Subcutaneous adipose tissue (tissue), 4 donors: Measurements from ENCODE around the gene CYB5R4. TPM values are rescaled to one million over a fixed set of nuclear protein-coding genes. Genes with fewer than 3 reads are reported as not detected.

Experiments
- total RNA-seq, 4 donors: library from RNA; depleted of rRNA; stranded (reverse); fragments of >200 nt; gene quantifications; one replicate each; pipeline ENCODE4 v1.1.0, GENCODE V29; 2016
- TF ChIP-seq, protein P1 (sequence below): fragments of 450-650 bp; IDR thresholded peaks from one replicate; pipeline ENCODE4 v1.5.1; 2016; ENCODE audit warnings: low read depth, mild to moderate bottlenecking, control low read depth, antibody characterized with exemption, moderate library complexity

The CYB5R4 gene
- total RNA-seq, 4 donors from 2014 or later = 4.3 to 21.6 (median 10.1) TPM

DNA sequence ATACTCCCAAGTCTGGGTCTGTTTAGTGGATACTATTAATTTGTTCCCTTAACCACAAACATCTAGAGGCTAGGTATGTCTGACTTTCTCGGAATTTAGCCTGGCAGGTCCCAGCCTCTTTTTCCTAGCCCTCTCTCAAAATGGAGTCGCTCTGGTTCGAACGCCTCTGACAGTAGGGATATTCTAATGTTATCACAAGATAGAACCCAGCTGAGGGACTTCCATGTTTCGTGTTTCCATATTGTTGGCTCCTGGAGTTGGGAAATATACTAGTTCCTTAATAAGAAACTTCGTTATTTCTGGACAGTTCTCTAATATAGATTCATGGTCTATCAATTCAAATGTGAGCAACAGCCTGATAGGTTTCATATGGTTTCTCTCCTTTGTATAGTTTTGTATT lies 16.4 kb downstream of the CYB5R4 start:
- TF ChIP-seq, protein P1, sequence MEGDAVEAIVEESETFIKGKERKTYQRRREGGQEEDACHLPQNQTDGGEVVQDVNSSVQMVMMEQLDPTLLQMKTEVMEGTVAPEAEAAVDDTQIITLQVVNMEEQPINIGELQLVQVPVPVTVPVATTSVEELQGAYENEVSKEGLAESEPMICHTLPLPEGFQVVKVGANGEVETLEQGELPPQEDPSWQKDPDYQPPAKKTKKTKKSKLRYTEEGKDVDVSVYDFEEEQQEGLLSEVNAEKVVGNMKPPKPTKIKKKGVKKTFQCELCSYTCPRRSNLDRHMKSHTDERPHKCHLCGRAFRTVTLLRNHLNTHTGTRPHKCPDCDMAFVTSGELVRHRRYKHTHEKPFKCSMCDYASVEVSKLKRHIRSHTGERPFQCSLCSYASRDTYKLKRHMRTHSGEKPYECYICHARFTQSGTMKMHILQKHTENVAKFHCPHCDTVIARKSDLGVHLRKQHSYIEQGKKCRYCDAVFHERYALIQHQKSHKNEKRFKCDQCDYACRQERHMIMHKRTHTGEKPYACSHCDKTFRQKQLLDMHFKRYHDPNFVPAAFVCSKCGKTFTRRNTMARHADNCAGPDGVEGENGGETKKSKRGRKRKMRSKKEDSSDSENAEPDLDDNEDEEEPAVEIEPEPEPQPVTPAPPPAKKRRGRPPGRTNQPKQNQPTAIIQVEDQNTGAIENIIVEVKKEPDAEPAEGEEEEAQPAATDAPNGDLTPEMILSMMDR = no peak

DNA sequence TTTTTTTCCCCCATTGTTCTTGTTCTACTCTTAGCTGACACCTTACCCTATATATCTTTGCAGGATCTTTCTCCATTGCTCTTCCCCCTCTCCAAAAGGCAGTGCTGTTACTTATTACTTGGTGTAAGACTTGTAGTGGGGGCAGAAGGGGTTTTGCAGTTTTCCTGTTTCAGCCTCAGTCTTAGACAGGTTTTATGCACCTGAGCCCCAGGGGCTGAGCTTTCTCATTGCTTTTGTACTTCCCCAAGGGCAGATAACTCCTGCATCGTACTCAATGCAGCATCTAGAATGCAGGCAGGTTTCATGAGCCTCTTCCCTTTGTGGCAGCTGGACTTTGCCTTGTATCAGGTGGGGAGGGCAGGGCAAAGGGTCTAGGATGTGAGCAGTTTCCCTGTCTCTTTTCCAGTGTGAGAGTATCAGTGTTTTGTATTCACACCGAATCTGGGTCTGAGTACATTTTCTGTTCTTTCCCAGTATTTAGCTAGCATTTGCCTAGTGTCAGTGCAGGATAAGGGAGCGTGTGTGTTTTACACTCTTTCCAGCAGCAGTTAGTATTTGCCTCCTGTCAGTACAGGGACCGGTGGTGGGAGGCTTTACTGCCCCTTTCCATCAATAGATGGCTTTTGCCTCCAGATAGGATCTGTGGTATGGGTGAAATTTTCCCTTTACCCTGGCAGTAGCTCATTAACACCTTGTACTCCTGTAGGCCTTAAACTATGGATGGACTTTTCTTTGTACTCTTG lies 19.6 kb downstream of the CYB5R4 start:
- TF ChIP-seq, protein P1 = no peak

DNA sequence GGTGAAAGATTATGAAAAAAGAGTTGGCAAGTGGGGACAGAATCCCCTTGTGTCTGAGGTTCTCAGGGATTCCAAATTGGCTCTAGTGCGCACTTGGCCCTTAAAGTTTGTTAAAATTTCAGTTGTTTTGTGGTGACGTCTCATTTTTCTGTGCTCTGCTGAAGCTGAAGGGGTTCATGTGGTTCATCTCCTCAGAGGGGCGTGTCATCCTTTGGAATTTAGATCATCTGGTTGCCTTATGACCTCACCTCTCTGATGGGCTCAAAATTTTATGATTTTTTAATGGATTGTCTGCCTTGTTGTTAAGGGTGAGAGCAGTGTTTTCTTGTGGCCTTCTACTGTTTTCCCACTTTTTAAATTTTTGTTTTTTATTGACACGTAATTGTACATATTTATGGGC lies 20.3 kb downstream of the CYB5R4 start:
- TF ChIP-seq, protein P1 = no peak

DNA sequence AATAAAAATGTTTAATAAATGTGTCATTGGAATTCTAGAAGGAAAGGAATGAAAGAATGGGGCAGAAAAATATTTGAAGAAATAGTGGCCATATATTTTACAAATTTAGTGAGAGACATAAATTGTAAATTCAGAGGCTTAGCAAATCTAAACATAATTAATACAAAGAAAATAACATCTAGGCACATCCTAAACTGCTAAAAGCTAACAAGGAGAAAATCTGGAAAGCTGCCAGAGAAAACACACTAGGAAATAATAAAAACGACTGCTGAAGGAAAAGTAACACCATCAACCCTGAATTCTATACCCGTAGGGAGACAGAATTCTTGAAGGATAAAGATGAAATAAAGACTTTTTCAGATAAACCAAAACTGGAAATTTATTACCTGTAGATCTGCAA lies 23.8 kb downstream of the CYB5R4 start:
- TF ChIP-seq, protein P1 = no peak

DNA sequence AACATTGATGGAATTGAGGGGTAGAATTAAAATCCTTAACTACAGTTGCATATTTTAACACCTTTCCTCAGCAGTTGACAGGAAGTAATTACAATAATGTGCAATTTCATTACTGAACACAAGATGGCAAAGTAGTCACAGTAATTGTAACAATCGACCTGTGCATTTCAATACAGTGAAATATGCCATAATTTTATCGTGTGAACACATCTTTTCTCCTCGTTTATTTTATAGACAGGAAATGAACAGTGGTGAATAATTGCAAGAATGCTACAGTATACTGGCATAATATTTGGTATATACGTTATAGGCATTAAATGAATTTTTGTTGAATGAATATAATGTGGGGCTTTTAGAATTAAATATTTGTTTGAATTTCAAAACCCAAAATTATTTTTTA lies 25.0 kb downstream of the CYB5R4 start:
- TF ChIP-seq, protein P1 = no peak

DNA sequence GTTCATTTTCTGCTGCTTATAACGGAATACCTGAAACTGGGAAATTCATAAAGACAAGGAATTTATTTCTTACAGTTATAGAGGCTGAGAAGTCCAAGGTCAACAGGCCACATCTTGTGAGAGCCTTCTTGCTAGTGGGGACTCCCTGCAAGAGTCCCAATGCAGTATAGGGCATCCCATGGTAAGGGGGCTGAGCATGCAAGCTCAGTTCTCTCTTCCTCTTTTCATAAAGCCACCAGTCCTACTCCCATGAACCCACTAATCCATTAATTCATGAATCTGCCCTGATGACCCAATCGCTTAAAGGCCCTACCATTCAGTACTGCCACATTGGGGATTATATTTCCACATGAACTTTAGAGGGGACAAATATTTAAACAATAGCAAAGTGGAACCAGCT lies 26.5 kb downstream of the CYB5R4 start:
- TF ChIP-seq, protein P1 = no peak

DNA sequence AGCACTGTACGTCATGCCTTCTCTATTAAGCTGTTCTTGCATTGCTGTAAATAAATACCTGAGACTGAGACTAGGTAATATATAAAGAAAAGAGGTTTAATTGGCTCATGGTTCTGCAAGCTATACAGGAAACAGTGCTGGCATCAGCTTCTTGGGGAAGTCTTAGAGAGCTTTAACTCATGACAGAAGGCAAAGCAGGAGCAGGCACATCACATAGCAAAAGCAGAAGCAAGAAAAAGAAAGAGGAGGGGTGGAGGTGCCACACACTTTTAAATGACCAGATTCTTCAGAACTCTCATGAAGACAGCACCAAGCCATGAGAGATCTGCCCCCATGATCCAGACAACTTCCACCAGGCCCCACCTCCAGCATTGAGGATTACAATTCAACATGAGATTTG lies 30.1 kb downstream of the CYB5R4 start:
- TF ChIP-seq, protein P1 = no peak
